ENCODE results near the gene B3GNT5. TPM values are rescaled to one million over a fixed set of nuclear protein-coding genes. Genes with fewer than 3 reads are reported as not detected.

Gene B3GNT5
- total and polyA plus RNA-seq, 9 of the 15 experiments (the other 6 are each of a cell fraction or from before 2014, with no cell fraction given): 8.8 to 23.8 (median 14.4) TPM

DNA sequence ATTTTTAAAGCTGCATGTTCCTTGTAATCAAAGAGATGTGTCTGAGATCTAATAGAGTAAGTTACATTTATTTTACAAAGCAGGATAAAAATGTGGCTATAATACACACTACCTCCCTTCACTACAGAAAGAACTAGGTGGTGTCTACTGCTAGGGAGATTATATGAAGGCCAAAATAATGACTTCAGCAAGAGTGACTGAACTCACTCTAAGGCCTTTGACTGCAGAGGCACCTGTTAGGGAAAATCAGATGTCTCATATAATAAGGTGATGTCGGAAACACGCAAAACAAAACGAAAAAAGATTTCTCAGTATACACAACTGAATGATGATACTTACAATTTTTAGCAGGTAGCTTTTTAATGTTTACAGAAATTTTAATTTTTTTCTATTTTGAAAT, 19.1 kb downstream of the B3GNT5 start (continued):
- no peak for TF ChIP-seq GTF3C2 (IDR thresholded peaks at IDR 0.05; ENCODE audit: borderline replicate concordance, extremely low read depth, insufficient read length)

GRCh38 chr3:183272791-183273190, 19.7 kb downstream of the B3GNT5 start:
- Histone ChIP-seq H4K20me1 (replicated peaks; ENCODE audit: control insufficient read depth, insufficient read depth, low read length) (no peaks in the 10 kb centered on the region; the same call in 1 of the 2 replicates), H3K9me3 (replicated peaks; ENCODE audit: control insufficient read depth, insufficient read depth, low read depth, low read length) (no peaks in the 10 kb centered on the region), H3K9ac (ENCODE audit: insufficient read depth in 1 of 2, low read depth in 2 of 2, low read length in 2 of 2) (no peak overlapping the region), H3K27ac (ENCODE audit: extremely low read depth, low read depth, low read length) (no peak overlapping the region), H2AFZ (ENCODE audit: low read depth, low read length) (no peak overlapping the region), H3K27me3 (ENCODE audit: control insufficient read depth in 2 of 2, insufficient read depth in 2 of 2, low read length in 2 of 2) (no peaks in the 10 kb centered on the region), H3K4me2 (ENCODE audit: insufficient read depth, low read length) (no peak overlapping the region), H3K79me2 (ENCODE audit: control insufficient read depth, insufficient read depth, low read length) (peaks cover 11% of the 10 kb centered on the region; the same call in 2 of the 3 replicates), H3K9me1 (ENCODE audit: control insufficient read depth, insufficient read depth, low read length) (no peaks in the 10 kb centered on the region), H3K4me1 (replicated peaks in 1 of 2; ENCODE audit: control insufficient read depth in 2 of 2, insufficient read depth in 2 of 2, low read length in 2 of 2) (peaks cover 0 to 13% of the 10 kb centered on the region in 2 experiments; a peak in 2 of 5 replicates), H3K36me3 (ENCODE audit: control insufficient read depth, insufficient read depth, low read length) (peaks cover 24% of the 10 kb centered on the region), H3K4me3 (no peak overlapping the region)
- in situ Hi-C loops (cut with MboI): no loop called here
- FAIRE-seq: no peak
- BruUV-seq (replicated peaks): no TSS peak
- ChIA-PET POLR2A (interaction anchor here (0.6 to 1.4 kb wide), 3 partner anchors 12 to 15 kb away, joined by 3 read pairs; no protein-coding TSS in a partner anchor), CTCF (ENCODE audit: low intra/inter-chr PET ratio) (no interaction called here)
- TF ChIP-seq SPI1 (IDR thresholded peaks at IDR 0.05; ENCODE audit: borderline replicate concordance, low read depth, low read length) (peak; percentile 60; the same call in 1 of the 2 replicates), BCOR (IDR thresholded peaks at IDR 0.05) (no peak), ZBED1 (IDR thresholded peaks at IDR 0.05) (no peak), SP1 (CRISPR knock-in tag; IDR thresholded peaks at IDR 0.05) (no peak), PYGO2 (tag; IDR thresholded peaks at IDR 0.05) (no peak), PRDM10 (IDR thresholded peaks at IDR 0.05; ENCODE audit: partially characterized antibody) (no peak)
- no peak for DNase-seq (ENCODE audit: extremely low read depth in 1 of 4, low spot score in 3 of 4)
- intact Hi-C loops (cut with micrococcal nuclease): no loop called here
- ATAC-seq: no peak
